ENCODE data around the gene RIMBP2.

RIMBP2 gene

DNA sequence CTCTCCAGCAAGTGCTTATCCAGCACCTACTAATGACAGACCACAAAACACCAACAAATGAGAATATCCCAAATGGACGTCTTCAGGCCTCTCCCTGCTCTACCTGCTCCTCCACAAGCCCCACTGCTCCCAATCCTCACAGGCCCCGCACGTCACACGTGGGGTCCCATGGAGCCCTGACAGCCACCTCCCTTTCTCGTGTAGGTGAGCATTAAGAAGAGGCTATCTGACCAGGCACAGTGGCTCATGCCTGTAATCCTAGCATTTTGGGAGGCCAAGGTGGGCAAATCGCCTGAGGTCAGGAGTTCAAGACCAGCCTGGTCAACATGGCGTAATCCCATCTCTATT, 5.4 kb downstream of the RIMBP2 start:
- TF ChIP-seq, protein P1, sequence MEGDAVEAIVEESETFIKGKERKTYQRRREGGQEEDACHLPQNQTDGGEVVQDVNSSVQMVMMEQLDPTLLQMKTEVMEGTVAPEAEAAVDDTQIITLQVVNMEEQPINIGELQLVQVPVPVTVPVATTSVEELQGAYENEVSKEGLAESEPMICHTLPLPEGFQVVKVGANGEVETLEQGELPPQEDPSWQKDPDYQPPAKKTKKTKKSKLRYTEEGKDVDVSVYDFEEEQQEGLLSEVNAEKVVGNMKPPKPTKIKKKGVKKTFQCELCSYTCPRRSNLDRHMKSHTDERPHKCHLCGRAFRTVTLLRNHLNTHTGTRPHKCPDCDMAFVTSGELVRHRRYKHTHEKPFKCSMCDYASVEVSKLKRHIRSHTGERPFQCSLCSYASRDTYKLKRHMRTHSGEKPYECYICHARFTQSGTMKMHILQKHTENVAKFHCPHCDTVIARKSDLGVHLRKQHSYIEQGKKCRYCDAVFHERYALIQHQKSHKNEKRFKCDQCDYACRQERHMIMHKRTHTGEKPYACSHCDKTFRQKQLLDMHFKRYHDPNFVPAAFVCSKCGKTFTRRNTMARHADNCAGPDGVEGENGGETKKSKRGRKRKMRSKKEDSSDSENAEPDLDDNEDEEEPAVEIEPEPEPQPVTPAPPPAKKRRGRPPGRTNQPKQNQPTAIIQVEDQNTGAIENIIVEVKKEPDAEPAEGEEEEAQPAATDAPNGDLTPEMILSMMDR (IDR thresholded peaks at IDR 0.05; ENCODE audit: borderline replicate concordance, insufficient read depth, low read depth, low read length): no peak
- H3K4me3 ChIP-seq (ENCODE audit: low read depth, low read length): no peak overlapping the region

- TF ChIP-seq, protein P1 (IDR thresholded peaks at IDR 0.05; ENCODE audit: borderline replicate concordance, insufficient read depth, low read depth, low read length): no peak
- H3K4me3 ChIP-seq (ENCODE audit: low read depth, low read length): no peak overlapping the region
Measured at GRCh38 chr12:130709971-130710732, 5.9 kb downstream of the RIMBP2 start.

DNA sequence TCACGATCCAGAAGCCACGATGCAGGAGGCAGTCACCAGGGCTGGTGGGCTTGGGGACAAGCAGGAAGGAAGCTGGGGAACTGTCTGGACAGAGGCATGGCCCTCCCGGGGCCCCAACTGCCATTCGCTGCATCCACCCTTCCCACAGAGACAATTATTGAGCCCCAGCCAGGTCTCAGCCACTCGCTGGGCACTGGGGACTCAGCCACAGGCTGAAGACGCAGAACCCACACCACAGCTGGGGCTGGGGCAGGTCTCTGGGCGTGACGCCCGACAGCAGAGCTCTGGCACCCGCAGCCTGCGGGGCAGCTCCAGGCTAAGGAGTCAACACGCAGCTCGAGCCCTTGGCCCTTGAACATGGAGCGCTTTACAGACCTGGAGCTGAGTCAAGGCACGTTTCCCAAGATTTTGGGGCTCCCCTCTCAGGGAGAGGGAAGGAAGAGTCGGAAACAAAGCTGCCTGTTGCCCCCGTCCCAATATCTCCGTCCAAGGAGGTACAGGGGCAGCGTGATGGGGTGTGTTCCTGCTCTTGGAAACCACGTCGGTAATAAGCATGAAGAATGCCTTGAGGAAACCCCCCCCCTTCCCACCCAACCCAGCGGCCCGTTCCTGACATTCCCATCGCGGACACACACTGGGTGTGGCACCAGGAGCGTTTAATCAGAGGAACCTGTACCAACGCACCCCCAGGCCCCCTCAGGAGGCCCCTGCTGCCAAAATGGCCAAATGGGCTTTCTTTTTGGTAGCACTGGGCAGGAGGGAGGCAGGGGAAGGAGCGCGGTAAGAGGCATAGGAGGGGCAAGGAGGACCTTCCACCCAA, 6.7 kb downstream of the RIMBP2 start:
- TF ChIP-seq, protein P1 (IDR thresholded peaks at IDR 0.05; ENCODE audit: borderline replicate concordance, insufficient read depth, low read depth, low read length): no peak
- H3K4me3 ChIP-seq (ENCODE audit: low read depth, low read length): no peak overlapping the region

GRCh38 chr12:130708648-130709047, 7.5 kb downstream of the RIMBP2 start:
- H3K4me3 ChIP-seq (ENCODE audit: low read depth, low read length): no peak overlapping the region
- TF ChIP-seq, protein P1 (IDR thresholded peaks at IDR 0.05; ENCODE audit: borderline replicate concordance, insufficient read depth, low read depth, low read length): no peak

GRCh38 chr12:130707571-130707891, 8.6 kb downstream of the RIMBP2 start:
- TF ChIP-seq, protein P1 (IDR thresholded peaks at IDR 0.05; ENCODE audit: borderline replicate concordance, insufficient read depth, low read depth, low read length): no peak

GRCh38 chr12:130706885-130707570, 9.1 kb downstream of the RIMBP2 start:
- H3K4me3 ChIP-seq (ENCODE audit: low read depth, low read length): no peak overlapping the region
- TF ChIP-seq, protein P1 (IDR thresholded peaks at IDR 0.05; ENCODE audit: borderline replicate concordance, insufficient read depth, low read depth, low read length): no peak

More at GRCh38 chr12:130707571-130707891, 8.6 kb downstream of the RIMBP2 start:
- H3K4me3 ChIP-seq (ENCODE audit: low read depth, low read length): no peak overlapping the region

Measured in GM12875 (cell line).